GM21447 (cell line): ENCODE data around the gene GAA.
"Not testable (repeated sequence)": the region's sequence is repeated elsewhere in the genome, so short reads cannot be mapped to it uniquely, and the experiment has no call there.

Experiments used
- ATAC-seq: cut with Tn5 transposase; IDR thresholded peaks from one replicate; pipeline ENCODE4 v1.9.1; 2021; ENCODE audit not compliant: unreplicated experiment

GAA gene

DNA sequence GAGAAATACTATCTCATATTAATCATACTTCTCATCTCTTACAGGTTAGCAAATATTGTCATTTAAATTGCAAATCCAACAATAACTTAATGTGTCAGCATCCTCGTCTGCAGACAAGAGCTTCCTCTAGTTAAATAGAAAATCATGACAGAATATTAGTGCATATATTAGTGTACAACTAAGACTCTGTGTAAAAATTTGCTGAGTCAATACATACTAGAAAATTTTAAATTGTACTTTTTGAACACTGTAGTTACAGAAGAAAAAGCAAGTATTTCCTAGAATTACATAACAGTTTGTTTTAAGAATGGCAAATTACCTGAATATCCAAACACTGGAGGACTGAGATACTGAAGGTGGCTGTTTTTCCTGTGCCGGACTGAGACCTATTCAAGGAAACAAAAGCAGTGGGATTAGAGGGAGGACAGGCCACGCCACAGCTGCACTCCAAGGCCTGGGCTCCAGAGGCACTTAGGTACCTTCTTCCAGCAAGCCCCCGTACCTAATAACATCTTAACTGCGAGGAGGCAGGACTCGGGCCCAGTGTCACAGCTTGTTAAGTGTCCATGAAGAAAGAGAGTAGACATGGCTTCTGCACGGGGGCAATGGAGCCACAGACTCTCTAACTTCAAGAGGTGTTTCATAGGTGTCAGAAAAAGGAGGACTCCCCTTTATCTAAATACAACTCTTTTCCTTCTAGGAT lies 40.2 kb downstream of the GAA start:
- ATAC-seq, result no peak

DNA sequence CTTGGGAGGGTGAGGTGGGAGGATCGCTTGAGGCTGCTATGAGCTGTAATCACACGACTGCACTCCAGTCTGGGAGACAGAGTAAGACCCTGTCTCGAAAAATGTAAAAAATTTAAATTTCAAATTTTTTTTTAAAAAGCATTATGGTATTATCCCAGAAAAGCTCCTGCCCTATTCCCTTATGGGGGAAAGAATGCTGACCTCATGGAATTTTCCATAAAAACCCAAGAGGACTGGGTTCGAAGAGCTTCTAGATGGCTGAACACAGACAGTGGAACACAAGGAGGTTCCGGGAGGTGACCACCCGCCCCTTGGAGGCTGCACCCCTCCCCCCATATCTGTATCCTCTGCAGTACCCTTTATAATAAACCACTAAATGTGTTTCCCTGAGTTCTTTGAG lies 41.5 kb downstream of the GAA start:
- ATAC-seq, result no peak

GRCh38 chr17:80145076-80146075 lies 44.0 kb downstream of the GAA start:
- ATAC-seq, result no peak

- ATAC-seq, result peak; percentile 6
Observed at GRCh38 chr17:80146121-80147034, 45.0 kb downstream of the GAA start.

- peak; percentile 85 for ATAC-seq
Observed at GRCh38 chr17:80147035-80147822, 45.8 kb downstream of the GAA start, which contains the start of gene EIF4A3. Gene EIF4A3 (minus strand): TSS chr17:80147128. CDS start chr17:80146961, 167 bp downstream.

DNA sequence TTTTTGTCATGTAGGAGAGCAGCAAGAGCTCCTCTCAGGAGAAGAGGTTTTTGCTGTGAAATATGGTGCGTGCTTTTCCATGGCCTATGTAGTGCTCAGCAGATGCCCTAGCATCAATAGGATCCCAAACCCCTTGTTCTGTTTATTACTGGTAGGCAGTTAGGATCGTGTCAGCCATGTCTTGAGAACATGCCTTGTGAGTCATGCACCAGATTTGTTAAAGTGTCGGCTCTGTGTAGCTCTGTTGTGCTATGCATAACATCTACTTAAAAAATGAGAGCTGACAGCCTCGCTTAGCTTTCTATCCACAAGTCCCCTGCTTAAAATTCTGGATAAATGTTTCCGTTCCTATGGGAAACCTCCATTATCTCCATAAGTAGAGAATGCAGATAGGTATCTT lies 50.0 kb downstream of the GAA start:
- ATAC-seq, result no peak

GRCh38 chr17:80152081-80152702 lies 50.8 kb downstream of the GAA start:
- ATAC-seq, result no peak

DNA sequence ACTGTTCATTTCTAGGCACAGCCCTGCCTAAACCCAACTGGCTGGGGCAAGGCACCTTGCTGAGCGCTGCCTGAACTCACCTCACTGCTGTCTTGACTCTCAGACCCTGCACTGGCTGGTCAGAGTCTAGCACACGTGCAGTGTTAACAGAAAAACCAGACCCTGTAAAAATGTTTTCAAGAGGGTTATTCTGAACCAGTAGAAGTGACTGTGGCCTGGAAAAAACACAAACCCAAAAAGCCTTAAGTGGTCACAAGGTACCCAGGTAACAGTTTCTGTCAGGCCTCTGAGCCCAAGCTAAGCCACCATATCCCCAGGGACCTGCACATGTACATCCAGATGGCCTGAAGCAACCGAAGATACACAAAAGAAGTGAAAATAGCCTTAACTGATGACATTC lies 51.6 kb downstream of the GAA start:
- peak; percentile 74 for ATAC-seq

DNA sequence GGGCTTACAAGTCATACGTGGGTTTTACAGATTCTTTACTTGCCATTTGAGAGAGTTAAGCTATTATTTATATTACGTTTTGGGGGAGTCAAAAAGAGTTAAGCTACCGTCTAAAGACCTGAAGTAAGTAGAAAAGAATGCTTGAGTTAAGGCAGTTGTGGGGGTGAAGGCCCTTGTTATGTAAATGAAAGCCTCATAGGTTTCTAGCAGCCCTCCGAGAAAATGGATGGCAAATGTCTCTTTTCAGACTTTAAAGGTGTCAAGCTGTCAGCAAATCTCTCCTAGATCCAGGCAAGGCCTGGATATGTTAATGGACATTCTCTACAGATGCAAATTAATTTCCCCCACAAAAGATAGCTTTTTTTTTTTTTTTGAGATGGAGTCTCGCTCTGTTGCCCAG lies 52.8 kb downstream of the GAA start:
- no peak for ATAC-seq

DNA sequence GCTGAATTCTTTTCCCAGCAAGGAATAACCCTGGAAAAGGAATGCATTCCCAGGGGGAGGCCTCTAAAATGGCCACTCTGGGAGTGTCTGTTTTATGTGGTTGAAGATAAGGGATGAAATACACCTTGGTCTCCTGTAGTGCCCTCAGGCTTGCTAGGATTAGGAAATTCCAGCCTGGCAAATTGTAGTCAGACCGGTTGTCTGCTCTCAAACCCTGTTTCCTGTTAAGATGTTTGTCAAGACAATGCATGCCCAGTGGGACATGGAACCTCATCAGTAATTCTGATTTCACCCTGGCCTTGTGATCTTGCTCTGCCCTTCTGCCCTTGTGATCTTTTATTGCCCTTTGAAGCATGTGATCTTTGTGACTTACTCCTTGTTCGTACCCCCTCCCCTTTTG lies 54.2 kb downstream of the GAA start:
- not testable (repeated sequence) for ATAC-seq

- ATAC-seq, result no peak
Observed at GRCh38 chr17:80158846-80159245, 57.5 kb downstream of the GAA start.

DNA sequence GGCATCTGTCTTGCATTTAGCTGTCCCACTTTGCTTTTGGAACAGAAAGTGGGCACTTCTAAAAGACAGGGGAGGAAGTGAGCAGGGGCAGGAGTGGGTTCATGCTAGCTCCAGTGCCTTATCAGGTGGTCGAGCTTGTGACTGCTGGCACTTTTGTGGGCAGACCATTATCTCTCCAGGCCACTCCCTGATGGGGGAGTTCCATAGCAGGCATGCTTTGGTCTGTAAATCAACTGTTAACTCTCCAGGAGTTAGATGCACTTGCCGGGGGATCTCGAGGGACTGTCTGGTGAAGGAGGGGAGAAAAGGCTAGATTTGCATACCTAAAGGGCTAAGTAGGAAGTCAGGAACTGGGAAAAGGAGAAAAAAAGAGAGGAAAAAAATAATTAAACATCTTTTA lies 59.2 kb downstream of the GAA start:
- no peak for ATAC-seq

GRCh38 chr17:80163336-80163735 lies 62.0 kb downstream of the GAA start:
- ATAC-seq, result no peak

DNA sequence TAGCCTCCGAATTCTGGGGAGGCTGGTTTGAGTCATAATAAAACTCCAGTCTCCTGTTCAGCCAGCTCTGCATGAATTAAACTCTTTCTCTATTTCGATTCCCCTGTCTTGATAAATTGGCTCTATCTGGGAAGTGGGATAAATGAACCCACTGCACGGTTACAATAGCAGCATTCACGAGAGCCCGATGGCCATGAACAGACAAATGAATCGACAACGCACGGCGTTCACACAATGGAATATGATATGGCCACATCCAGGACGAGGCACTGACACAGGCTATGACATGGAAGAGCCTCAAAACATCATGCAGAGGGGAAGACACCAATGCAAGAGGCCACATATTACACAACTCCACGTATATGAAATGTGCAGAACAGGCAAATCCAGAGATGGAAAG lies 62.8 kb downstream of the GAA start:
- ATAC-seq, result no peak

DNA sequence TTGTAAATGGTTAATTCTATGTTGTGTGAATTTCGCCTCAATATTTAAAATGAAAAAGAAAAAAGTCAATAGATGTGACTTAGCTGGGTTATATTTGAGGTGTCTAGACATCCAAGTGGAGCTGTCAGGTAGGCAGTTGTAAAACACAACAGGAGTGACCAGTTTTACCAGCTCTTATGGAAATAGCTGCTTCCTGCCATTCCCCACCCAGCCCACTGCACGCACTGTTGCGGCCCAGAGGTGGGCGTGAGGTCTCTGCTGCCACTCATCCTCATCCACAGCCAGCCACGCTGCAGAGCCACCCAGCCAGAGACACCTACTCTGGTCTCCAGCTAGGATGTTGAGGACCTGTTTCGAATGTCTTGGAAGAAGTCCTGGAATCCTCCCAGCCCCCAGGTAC lies 65.1 kb downstream of the GAA start:
- ATAC-seq, result no peak

DNA sequence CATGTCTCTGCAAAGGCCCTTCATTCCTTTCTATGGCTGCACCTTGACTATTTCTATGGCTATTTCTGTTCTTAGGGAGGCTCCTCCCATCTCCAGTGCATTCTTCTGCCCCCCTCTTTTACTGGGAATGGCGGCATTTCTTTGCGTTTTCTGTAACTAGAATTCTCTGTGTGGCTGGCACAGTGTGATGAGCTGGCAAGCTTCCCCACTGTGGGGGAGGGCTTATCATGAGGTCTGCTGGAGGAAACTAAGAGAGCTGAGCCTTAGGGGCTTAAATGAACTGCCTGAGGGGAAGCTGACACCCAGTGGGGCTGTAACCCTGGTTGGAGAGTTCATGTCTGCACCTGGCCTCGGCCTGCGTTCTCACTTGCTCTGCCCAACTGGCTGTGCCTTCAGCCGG lies 67.0 kb downstream of the GAA start:
- no peak for ATAC-seq

- no peak for ATAC-seq
Observed at GRCh38 chr17:80169107-80169506, 67.7 kb downstream of the GAA start.
